Calu3 (cell line): Measurements from ENCODE around the gene MISP3. TPM values are rescaled to one million over a fixed set of nuclear protein-coding genes. Genes with fewer than 3 reads are reported as not detected.

Experiments
- BruUV-seq: library from RNA; stranded (reverse); fragments of 400-500 nt; replicated peaks from 2 replicates; lab custom pipeline; 2021; lab: Mats Ljungman, UMichigan
- CTCF ChIA-PET: fragments of 300-600 bp; sonication (Branson Sonifier 250); formaldehyde crosslinking; loops from one replicate; lab custom pipeline; 2022; ENCODE audit warnings: antibody characterized with exemption; lab: Charles Lee
- DNase-seq: peaks from one replicate; pipeline ENCODE4 v3.0.0; 2022
- H3K27ac Mint-ChIP-seq: one replicate; pipeline ENCODE4 v1.8.0; 2022; ENCODE audit warnings: mixed read lengths; ENCODE audit not compliant: unreplicated experiment
- H3K27me3 Mint-ChIP-seq: one replicate; pipeline ENCODE4 v1.8.0; 2022; ENCODE audit warnings: mixed read lengths; ENCODE audit not compliant: unreplicated experiment
- H3K36me3 Mint-ChIP-seq: one replicate; pipeline ENCODE4 v1.8.0; 2022; ENCODE audit warnings: mild to moderate bottlenecking, moderate library complexity, mixed read lengths; ENCODE audit not compliant: insufficient read depth, unreplicated experiment
- H3K4me1 Mint-ChIP-seq: one replicate; pipeline ENCODE4 v1.8.0; 2022; ENCODE audit warnings: mild to moderate bottlenecking, low read depth, mixed read lengths; ENCODE audit not compliant: unreplicated experiment
- H3K4me3 Mint-ChIP-seq: one replicate; pipeline ENCODE4 v1.8.0; 2022; ENCODE audit warnings: mild to moderate bottlenecking, low read depth, moderate library complexity, mixed read lengths; ENCODE audit not compliant: unreplicated experiment
- H3K9me3 Mint-ChIP-seq: one replicate; pipeline ENCODE4 v1.8.0; 2022; ENCODE audit warnings: low read depth, mixed read lengths; ENCODE audit not compliant: unreplicated experiment
- CTCF ChIP-seq: fragments of 200-600 bp; IDR thresholded peaks from one replicate; pipeline ENCODE4 v1.8.0; 2022; ENCODE audit warnings: antibody characterized with exemption; ENCODE audit not compliant: unreplicated experiment
- intact Hi-C: fragments of 100-400 bp; cut with micrococcal nuclease; formaldehyde crosslinking; loops from one replicate; pipeline ENCODE4 v1.10.0; 2022; ENCODE audit not compliant: unreplicated experiment
- total RNA-seq: library from RNA; stranded (reverse); gene quantifications from 2 replicates; pipeline ENCODE4 v1.2.3, GENCODE V29; 2022

Gene MISP3
- total RNA-seq, 1 experiment from 2014 or later = 4.2 TPM

- CTCF ChIA-PET = interaction anchor here (0.9 kb wide), 1 partner anchor 13 kb away, joined by 7 read pairs; no protein-coding TSS in a partner anchor
- Mint-ChIP-seq H3K9me3 (no peaks in the 10 kb centered on the region), H3K36me3 (peaks cover 29% of the 10 kb centered on the region), H3K27ac (no peak overlapping the region), H3K27me3 (no peaks in the 10 kb centered on the region), H3K4me3 (no peak overlapping the region), H3K4me1 (no peaks in the 10 kb centered on the region)
- intact Hi-C loops = no loop called here
- no peak for DNase-seq
- BruUV-seq = no TSS peak
- no peak for TF ChIP-seq CTCF
Measured at GRCh38 chr19:14059093-14059480, 13.5 kb upstream of the MISP3 start.

GRCh38 chr19:14059652-14060155 is 12.9 kb upstream of the MISP3 start:
- Mint-ChIP-seq H3K27me3 (no peaks in the 10 kb centered on the region), H3K4me1 (no peaks in the 10 kb centered on the region), H3K4me3 (no peak overlapping the region), H3K9me3 (no peaks in the 10 kb centered on the region), H3K27ac (no peak overlapping the region), H3K36me3 (peaks cover 23% of the 10 kb centered on the region)
- no peak for TF ChIP-seq CTCF
- CTCF ChIA-PET = interaction anchor here (0.9 to 1.0 kb wide), 2 partner anchors 13 to 128 kb away, joined by 3 to 7 read pairs; no protein-coding TSS in a partner anchor
- no TSS peak for BruUV-seq
- DNase-seq = no peak
- intact Hi-C loops = no loop called here

GRCh38 chr19:14061081-14061749 is 11.4 kb upstream of the MISP3 start:
- CTCF ChIA-PET = no interaction called here
- H3K9me3 Mint-ChIP-seq = no peaks in the 10 kb centered on the region
- TSS peak; percentile 78 for BruUV-seq
- H3K27ac Mint-ChIP-seq = peak overlapping the region; percentile 3
- no peaks in the 10 kb centered on the region for H3K4me1 Mint-ChIP-seq
- intact Hi-C loops = no loop called here
- no peaks in the 10 kb centered on the region for H3K27me3 Mint-ChIP-seq
- H3K4me3 Mint-ChIP-seq = peak overlapping the region; percentile 67
- peak; percentile 20 for DNase-seq
- no peak for TF ChIP-seq CTCF
- peaks cover 17% of the 10 kb centered on the region for H3K36me3 Mint-ChIP-seq

GRCh38 chr19:14061751-14062557 is 10.6 kb upstream of the MISP3 start, which contains the start of gene PALM3:
TSS of gene PALM3 (minus strand) at chr19:14062076. CDS start at chr19:14061980, 96 bp downstream.
- CTCF ChIA-PET = no interaction called here
- Mint-ChIP-seq H3K4me1 (no peaks in the 10 kb centered on the region), H3K4me3 (peak within 1 kb of the TSS; percentile 67), H3K27me3 (no peaks in the 10 kb centered on the region), H3K9me3 (no peaks in the 10 kb centered on the region), H3K27ac (peak within 1 kb of the TSS; percentile 3), H3K36me3 (peaks cover 17% of the 10 kb centered on the region)
- intact Hi-C loops = no loop called here
- DNase-seq = peak; percentile 80
- BruUV-seq = no TSS peak
- TF ChIP-seq CTCF = no peak
